Measurements from ENCODE around the gene SLC39A9. TPM values are rescaled to one million over a fixed set of nuclear protein-coding genes. Genes with fewer than 3 reads are reported as not detected.
"Not testable (repeated sequence)": the region's sequence is repeated elsewhere in the genome, so short reads cannot be mapped to it uniquely, and the experiment has no call there.

The SLC39A9 gene
- total RNA-seq, 1 donor from 2014 or later = 61.2 TPM

- Histone ChIP-seq H3K4me2 (no peak overlapping the region), H3K36me3 (peaks cover 49% of the 10 kb centered on the region), H3K79me2 (ENCODE audit: low read depth) (peaks cover 100% of the 10 kb centered on the region), H3F3A (ENCODE audit: low read depth) (no peaks in the 10 kb centered on the region), H3K4me1 (no peaks in the 10 kb centered on the region), H3K4me3 (no peak overlapping the region), H4K20me1 (ENCODE audit: low read depth) (peaks cover 97% of the 10 kb centered on the region), H2AFZ (replicated peaks) (no peak overlapping the region), H3K27ac (no peak overlapping the region), H3K9ac (no peak overlapping the region), H3K9me3 (ENCODE audit: low read depth) (no peaks in the 10 kb centered on the region), H3K27me3 (no peaks in the 10 kb centered on the region)
- no peaks in the 10 kb centered on the region for H3K4me1 Mint-ChIP-seq
- no peak overlapping the region for H3K27ac Mint-ChIP-seq
- peaks cover 2% of the 10 kb centered on the region for H3K27me3 Mint-ChIP-seq (ENCODE audit: insufficient read depth, low read depth)
- H3K4me3 Mint-ChIP-seq = no peak overlapping the region
- no peaks in the 10 kb centered on the region for H3K9me3 Mint-ChIP-seq
- TF ChIP-seq, protein P1, sequence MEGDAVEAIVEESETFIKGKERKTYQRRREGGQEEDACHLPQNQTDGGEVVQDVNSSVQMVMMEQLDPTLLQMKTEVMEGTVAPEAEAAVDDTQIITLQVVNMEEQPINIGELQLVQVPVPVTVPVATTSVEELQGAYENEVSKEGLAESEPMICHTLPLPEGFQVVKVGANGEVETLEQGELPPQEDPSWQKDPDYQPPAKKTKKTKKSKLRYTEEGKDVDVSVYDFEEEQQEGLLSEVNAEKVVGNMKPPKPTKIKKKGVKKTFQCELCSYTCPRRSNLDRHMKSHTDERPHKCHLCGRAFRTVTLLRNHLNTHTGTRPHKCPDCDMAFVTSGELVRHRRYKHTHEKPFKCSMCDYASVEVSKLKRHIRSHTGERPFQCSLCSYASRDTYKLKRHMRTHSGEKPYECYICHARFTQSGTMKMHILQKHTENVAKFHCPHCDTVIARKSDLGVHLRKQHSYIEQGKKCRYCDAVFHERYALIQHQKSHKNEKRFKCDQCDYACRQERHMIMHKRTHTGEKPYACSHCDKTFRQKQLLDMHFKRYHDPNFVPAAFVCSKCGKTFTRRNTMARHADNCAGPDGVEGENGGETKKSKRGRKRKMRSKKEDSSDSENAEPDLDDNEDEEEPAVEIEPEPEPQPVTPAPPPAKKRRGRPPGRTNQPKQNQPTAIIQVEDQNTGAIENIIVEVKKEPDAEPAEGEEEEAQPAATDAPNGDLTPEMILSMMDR (IDR thresholded peaks at IDR 0.05) = no peak
- TF ChIP-seq EZH2phosphoT487 (IDR thresholded peaks at IDR 0.05) = no peak
- no peak for TF ChIP-seq EZH2 (IDR thresholded peaks at IDR 0.05)
- peaks cover 41% of the 10 kb centered on the region for H3K36me3 Mint-ChIP-seq
- DNase-seq (ENCODE audit: low spot score) = no peak
Observed at GRCh38 chr14:69387311-69387710, 11.2 kb upstream of the SLC39A9 start.

GRCh38 chr14:69391400-69391799 is 7.1 kb upstream of the SLC39A9 start:
- H3K4me3 ChIP-seq; H3K4me2 ChIP-seq; H3K27me3 ChIP-seq; DNase-seq (ENCODE audit: low spot score); H3K4me3 Mint-ChIP-seq; H2AFZ ChIP-seq (replicated peaks); H3K9ac ChIP-seq; H3K27ac ChIP-seq; H3K27me3 Mint-ChIP-seq (ENCODE audit: insufficient read depth, low read depth); H3K4me1 ChIP-seq; H3K27ac Mint-ChIP-seq; H3K9me3 Mint-ChIP-seq; H3F3A ChIP-seq (ENCODE audit: low read depth); H3K9me3 ChIP-seq (ENCODE audit: low read depth): not testable (repeated sequence)
- Mint-ChIP-seq H3K36me3 (peaks cover 53% of the 10 kb centered on the region), H3K4me1 (peaks cover 10% of the 10 kb centered on the region)
- Histone ChIP-seq H4K20me1 (ENCODE audit: low read depth) (peaks cover 98% of the 10 kb centered on the region), H3K79me2 (ENCODE audit: low read depth) (peaks cover 100% of the 10 kb centered on the region), H3K36me3 (peaks cover 38% of the 10 kb centered on the region)

DNA sequence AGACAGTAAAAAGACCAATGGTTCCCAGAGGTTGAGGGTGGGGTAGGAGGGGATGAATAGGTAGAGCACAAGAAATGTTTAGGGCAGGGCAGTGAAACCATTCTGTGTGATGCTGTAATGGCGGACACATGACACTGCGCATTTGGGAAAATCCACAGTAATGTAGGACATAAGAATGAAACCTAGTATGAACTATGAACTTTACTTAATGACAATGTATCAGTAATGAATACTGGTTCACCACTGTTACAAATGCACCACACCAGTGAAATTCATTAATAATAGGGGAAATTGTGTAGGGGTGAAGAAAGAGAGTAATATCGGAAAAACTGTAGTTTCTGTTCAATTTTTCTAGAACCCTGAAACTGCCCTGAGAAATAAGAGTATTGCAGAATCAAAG is 6.0 kb upstream of the SLC39A9 start:
- H3K79me2 ChIP-seq (ENCODE audit: low read depth) = peaks cover 100% of the 10 kb centered on the region

DNA sequence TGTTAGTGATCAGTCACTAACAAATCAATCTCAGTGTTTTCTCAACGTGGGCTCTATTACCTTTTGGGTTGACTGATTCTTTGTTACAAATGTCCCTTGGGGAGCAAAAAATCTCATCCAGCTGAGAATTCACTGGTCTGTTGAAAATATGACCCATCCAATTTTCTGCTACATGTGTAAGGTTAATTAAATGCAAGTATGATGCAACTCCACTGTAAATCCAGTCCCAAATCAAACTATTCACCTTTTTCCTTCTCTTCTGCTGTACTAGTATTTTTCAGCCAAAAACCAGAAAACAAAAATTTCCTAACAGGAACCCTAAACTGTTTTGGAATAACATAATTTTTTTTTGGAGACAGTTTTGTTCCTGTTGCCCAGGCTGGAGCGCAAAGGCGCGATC is 2.6 kb upstream of the SLC39A9 start:
- peaks cover 35% of the 10 kb centered on the region for H3K36me3 Mint-ChIP-seq
- peak overlapping the region; percentile 84 for H3K4me2 ChIP-seq
- peaks cover 83% of the 10 kb centered on the region for H4K20me1 ChIP-seq (ENCODE audit: low read depth)

More for the DNA sequence above, 6.0 kb upstream of the SLC39A9 start:
- DNase-seq (ENCODE audit: low spot score) = no peak
- peaks cover 17% of the 10 kb centered on the region for H3K4me1 Mint-ChIP-seq
- no peak overlapping the region for H3K4me2 ChIP-seq
- H4K20me1 ChIP-seq (ENCODE audit: low read depth) = peaks cover 98% of the 10 kb centered on the region
- no peak for TF ChIP-seq EZH2phosphoT487 (IDR thresholded peaks at IDR 0.05)
- TF ChIP-seq EZH2 (IDR thresholded peaks at IDR 0.05) = no peak
- TF ChIP-seq, protein P1 (IDR thresholded peaks at IDR 0.05) = no peak
- peaks cover 2% of the 10 kb centered on the region for H3K27me3 Mint-ChIP-seq (ENCODE audit: insufficient read depth, low read depth)
- peaks cover 39% of the 10 kb centered on the region for H3K36me3 ChIP-seq
- no peak overlapping the region for H3K4me3 Mint-ChIP-seq
- H3K9ac ChIP-seq = no peak overlapping the region
- H3F3A ChIP-seq (ENCODE audit: low read depth) = peaks cover 9% of the 10 kb centered on the region
- H3K4me3 ChIP-seq = no peak overlapping the region
- peaks cover 9% of the 10 kb centered on the region for H3K4me1 ChIP-seq
- H3K27ac ChIP-seq = no peak overlapping the region
- H3K36me3 Mint-ChIP-seq = peaks cover 51% of the 10 kb centered on the region
- no peaks in the 10 kb centered on the region for H3K27me3 ChIP-seq
- no peaks in the 10 kb centered on the region for H3K9me3 Mint-ChIP-seq
- H2AFZ ChIP-seq (replicated peaks) = no peak overlapping the region
- no peaks in the 10 kb centered on the region for H3K9me3 ChIP-seq (ENCODE audit: low read depth)
- H3K27ac Mint-ChIP-seq = no peak overlapping the region

More for the DNA sequence above, 2.6 kb upstream of the SLC39A9 start:
- Mint-ChIP-seq H3K27ac (no peak overlapping the region), H3K4me1 (peaks cover 36% of the 10 kb centered on the region), H3K9me3 (no peaks in the 10 kb centered on the region), H3K27me3 (ENCODE audit: insufficient read depth, low read depth) (no peaks in the 10 kb centered on the region), H3K4me3 (no peak overlapping the region)
- Histone ChIP-seq H3K4me1 (peaks cover 25% of the 10 kb centered on the region), H3K36me3 (peaks cover 21% of the 10 kb centered on the region), H2AFZ (replicated peaks) (no peak overlapping the region), H3K9ac (no peak overlapping the region), H3K27ac (no peak overlapping the region), H3K79me2 (ENCODE audit: low read depth) (peaks cover 96% of the 10 kb centered on the region), H3K27me3 (no peaks in the 10 kb centered on the region), H3K4me3 (no peak overlapping the region), H3K9me3 (ENCODE audit: low read depth) (no peaks in the 10 kb centered on the region), H3F3A (ENCODE audit: low read depth) (peaks cover 9% of the 10 kb centered on the region)
- TF ChIP-seq, protein P1 (IDR thresholded peaks at IDR 0.05) = no peak
- TF ChIP-seq EZH2phosphoT487 (IDR thresholded peaks at IDR 0.05) = no peak
- TF ChIP-seq EZH2 (IDR thresholded peaks at IDR 0.05) = no peak
- no peak for DNase-seq (ENCODE audit: low spot score)

Measured in neural progenitor cell (in vitro differentiated cells).